ENCODE results near the gene ALG9. TPM values are rescaled to one million over a fixed set of nuclear protein-coding genes. Genes with fewer than 3 reads are reported as not detected.

Gene ALG9
- total and polyA plus RNA-seq, 10 of the 15 experiments (the other 5 are each of a cell fraction or from before 2014, with no cell fraction given): 10.8 to 41.6 (median 25.5) TPM

- TF ChIP-seq SUZ12 (IDR thresholded peaks at IDR 0.05; ENCODE audit: unreplicated experiment) (no peak), EED (IDR thresholded peaks at IDR 0.05; ENCODE audit: low read depth) (no peak), MTA2 (IDR thresholded peaks at IDR 0.05; ENCODE audit: low read depth) (no peak), MEF2B (IDR thresholded peaks at IDR 0.05; ENCODE audit: partially characterized antibody, poor library complexity, severe bottlenecking) (no peak), RB1 (IDR thresholded peaks at IDR 0.05; ENCODE audit: borderline replicate concordance) (no peak), ELK1 (IDR thresholded peaks at IDR 0.05; ENCODE audit: low read depth, low read length) (no peak), NR2C2 (IDR thresholded peaks at IDR 0.05; ENCODE audit: borderline replicate concordance, control insufficient read depth, insufficient read length, low read depth) (no peak)
These were observed 133.8 kb downstream of the ALG9 start (continued) for GRCh38 chr11:111737444-111738210.

- no peak overlapping the region for H3K4me2 ChIP-seq (ENCODE audit: control insufficient read depth, insufficient read depth)
- no peak overlapping the region for H2AFZ ChIP-seq (ENCODE audit: control insufficient read depth, low read depth, low read length)
- POLR2A ChIA-PET: no interaction called here
These were observed 134.5 kb downstream of the ALG9 start for GRCh38 chr11:111736621-111737443.

More at GRCh38 chr11:111736621-111737443, 134.5 kb downstream of the ALG9 start:
- no peak overlapping the region for H3K4me3 ChIP-seq
- DNase-seq (ENCODE audit: low read depth, low spot score) (no peak), FAIRE-seq (no peak), ATAC-seq (no peak)
- TF ChIP-seq ZNF274 (IDR thresholded peaks at IDR 0.05; ENCODE audit: insufficient read depth, insufficient read length) (no peak), NKRF (conservative IDR thresholded peaks at IDR 0.05) (no peak), ESRRA (IDR thresholded peaks at IDR 0.05; ENCODE audit: low read length) (no peak), SIN3A (IDR thresholded peaks at IDR 0.05; ENCODE audit: low read depth, low read length) (no peak)
- CTCF ChIA-PET: interaction anchor here (0.5 kb wide), 1 partner anchor 94 kb away, joined by 3 read pairs; no protein-coding TSS in a partner anchor
- H3K36me3 ChIP-seq (ENCODE audit: control insufficient read depth in 2 of 2, insufficient read depth in 2 of 2, low read length in 1 of 2): peaks cover 7 to 25% of the 10 kb centered on the region in 2 experiments
- SMC1A ChIA-PET (ENCODE audit: uncharacterized antibody, unreplicated experiment): no interaction called here
- no peaks in the 10 kb centered on the region for H3K27me3 ChIP-seq (replicated peaks in 1 of 2; ENCODE audit: control insufficient read depth in 2 of 2, insufficient read depth in 2 of 2, low read length in 1 of 2)
- RAD21 ChIA-PET (ENCODE audit: unreplicated experiment): interaction anchor here (0.7 to 1.2 kb wide), 2 partner anchors 40 to 132 kb away, joined by 3 to 4 read pairs; no protein-coding TSS in a partner anchor
- H3K4me1 ChIP-seq (ENCODE audit: control insufficient read depth, insufficient read depth, low read length): peaks cover 5% of the 10 kb centered on the region; the same call in 1 of the 2 replicates
- WGBS (ENCODE audit: insufficient coverage, insufficient replicate concordance, low lambda C conversion rate, missing lambda C conversion rate): 89% methylated on average over 15 of the region's 15 CpGs
- intact Hi-C loops (cut with micrococcal nuclease; ENCODE audit: unreplicated experiment): no loop called here
- H3K9ac ChIP-seq (ENCODE audit: control insufficient read depth, insufficient read depth, low read length): no peak overlapping the region
- no peaks in the 10 kb centered on the region for H4K20me1 ChIP-seq (ENCODE audit: control insufficient read depth, insufficient read depth)
- no peaks in the 10 kb centered on the region for H3K9me3 ChIP-seq (replicated peaks; ENCODE audit: control insufficient read depth, insufficient read depth, low read length)
- in situ Hi-C loops (cut with MboI): no loop called here
- H3K27ac ChIP-seq (ENCODE audit: control insufficient read depth, insufficient read depth): no peak overlapping the region
- H3K79me2 ChIP-seq (ENCODE audit: control insufficient read depth, insufficient read depth, low read length): no peaks in the 10 kb centered on the region
- BruUV-seq (replicated peaks): no TSS peak

Data from GM12878 (cell line).